ENCODE results near the gene SPOPL. TPM values are rescaled to one million over a fixed set of nuclear protein-coding genes. Genes with fewer than 3 reads are reported as not detected.

Gene SPOPL
- total and polyA plus RNA-seq, 2 donors (not counting 1 experiment from before 2014, with no cell fraction given): 14.0 to 53.6 TPM

- WGBS (ENCODE audit: insufficient coverage): 1% methylated on average over 22 of the region's 26 CpGs
- intact Hi-C loops (cut with micrococcal nuclease): loop anchor here (2.0 to 5.0 kb wide), 3 partner anchors 28 to 60 kb away; no protein-coding TSS in a partner anchor
- Histone ChIP-seq H3K4me2 (replicated peaks; ENCODE audit: low read depth, low read length, poor library complexity, severe bottlenecking) (peak overlapping the region; percentile 78), H3K36me3 (replicated peaks in 1 of 2; ENCODE audit: control extremely low read depth in 1 of 2, control insufficient read depth in 1 of 2, extremely low read depth in 1 of 2, insufficient read depth in 2 of 2, low read length in 1 of 2) (no peaks in the 10 kb centered on the region), H3K9me3 (ENCODE audit: control extremely low read depth in 1 of 3, control insufficient read depth in 2 of 3, insufficient read depth in 1 of 3, low read length in 2 of 3) (no peaks in the 10 kb centered on the region), H3K9ac (ENCODE audit: low read length) (peak overlapping the region; percentile 93), H3K4me1 (ENCODE audit: control insufficient read depth in 2 of 2, insufficient read depth in 2 of 2, low read length in 2 of 2) (peaks cover 40 to 44% of the 10 kb centered on the region in 2 donors), H2AFZ (ENCODE audit: insufficient read depth, low read depth, low read length, poor library complexity, severe bottlenecking) (peak overlapping the region; percentile 90), H4K20me1 (ENCODE audit: control insufficient read depth, insufficient read depth, low read length, poor library complexity, severe bottlenecking) (no peaks in the 10 kb centered on the region), H3K27ac (ENCODE audit: low read length in 2 of 2) (peak overlapping the region; percentile 84 to 97), H3K27me3 (replicated peaks in 1 of 4; ENCODE audit: control extremely low read depth in 1 of 4, control insufficient read depth in 3 of 4, insufficient read depth in 4 of 4, low read length in 3 of 4) (no peaks in the 10 kb centered on the region), H3K4me3 (ENCODE audit: control extremely low read depth in 1 of 5, extremely low read depth in 1 of 5, insufficient read depth in 1 of 5, low read depth in 2 of 5, low read length in 4 of 5) (peak overlapping the region; percentile 83 to 99 (median 91)), H3K79me2 (ENCODE audit: control insufficient read depth, insufficient read depth, low read length) (peaks cover 53% of the 10 kb centered on the region)
- Mint-ChIP-seq H3K9me3 (ENCODE audit: insufficient read depth) (no peaks in the 10 kb centered on the region), H3K4me1 (peaks cover 54% of the 10 kb centered on the region), H3K27me3 (no peaks in the 10 kb centered on the region), H3K4me3 (peak overlapping the region; percentile 99), H3K27ac (peak overlapping the region; percentile 95)
- DNase-seq (no peak), ATAC-seq (ENCODE audit: low read depth) (no peak)
- TF ChIP-seq CTCF (IDR thresholded peaks at IDR 0.05) (no peak), EZH2 (IDR thresholded peaks at IDR 0.05; ENCODE audit: borderline replicate concordance, insufficient read depth, low read depth, low read length, poor library complexity, severe bottlenecking) (no peak)
- ChIA-PET CTCF (interaction anchor here (0.8 kb wide), 1 partner anchor 16 kb away, joined by 3 read pairs; no protein-coding TSS in a partner anchor), POLR2A (no interaction called here)
Observed at GRCh38 chr2:138502255-138503086, 901 bp downstream of the SPOPL start.

- POLR2A ChIA-PET: no interaction called here
- peak overlapping the region; percentile 99 for H3K4me3 Mint-ChIP-seq
- H3K27ac Mint-ChIP-seq: peak overlapping the region; percentile 95
- peak overlapping the region; percentile 93 for H3K9ac ChIP-seq (ENCODE audit: low read length)
- H3K4me2 ChIP-seq (replicated peaks; ENCODE audit: low read depth, low read length, poor library complexity, severe bottlenecking): peak overlapping the region; percentile 78
- peaks cover 44 to 45% of the 10 kb centered on the region in 2 donors for H3K4me1 ChIP-seq (ENCODE audit: control insufficient read depth in 2 of 2, insufficient read depth in 2 of 2, low read length in 2 of 2)
- TF ChIP-seq EZH2 (IDR thresholded peaks at IDR 0.05; ENCODE audit: borderline replicate concordance, insufficient read depth, low read depth, low read length, poor library complexity, severe bottlenecking) (no peak), CTCF (IDR thresholded peaks at IDR 0.05) (no peak)
- H3K79me2 ChIP-seq (ENCODE audit: control insufficient read depth, insufficient read depth, low read length): peaks cover 59% of the 10 kb centered on the region
- peaks cover 57% of the 10 kb centered on the region for H3K4me1 Mint-ChIP-seq
- peak overlapping the region; percentile 90 for H2AFZ ChIP-seq (ENCODE audit: insufficient read depth, low read depth, low read length, poor library complexity, severe bottlenecking)
- no peaks in the 10 kb centered on the region for H3K27me3 Mint-ChIP-seq
- H3K27ac ChIP-seq (ENCODE audit: low read length in 2 of 2): peak overlapping the region; percentile 84 to 97
- intact Hi-C loops (cut with micrococcal nuclease): loop anchor here (2.0 to 5.0 kb wide), 3 partner anchors 28 to 59 kb away; no protein-coding TSS in a partner anchor
- H3K9me3 Mint-ChIP-seq (ENCODE audit: insufficient read depth): no peaks in the 10 kb centered on the region
- no peaks in the 10 kb centered on the region for H4K20me1 ChIP-seq (ENCODE audit: control insufficient read depth, insufficient read depth, low read length, poor library complexity, severe bottlenecking)
- WGBS (ENCODE audit: insufficient coverage): no CpG with 5 or more reads among the region's 2 CpGs
- DNase-seq (peak; percentile 62), ATAC-seq (ENCODE audit: low read depth) (no peak)
- H3K4me3 ChIP-seq (ENCODE audit: control extremely low read depth in 1 of 5, extremely low read depth in 1 of 5, insufficient read depth in 1 of 5, low read depth in 2 of 5, low read length in 4 of 5): peak overlapping the region; percentile 83 to 99 (median 91)
- CTCF ChIA-PET: interaction anchor here (0.8 to 1.1 kb wide), 2 partner anchors 12 to 16 kb away, joined by 3 read pairs; no protein-coding TSS in a partner anchor
- H3K9me3 ChIP-seq (ENCODE audit: control extremely low read depth in 1 of 3, control insufficient read depth in 2 of 3, insufficient read depth in 1 of 3, low read length in 2 of 3): no peaks in the 10 kb centered on the region
- no peaks in the 10 kb centered on the region for H3K27me3 ChIP-seq (replicated peaks in 1 of 4; ENCODE audit: control extremely low read depth in 1 of 4, control insufficient read depth in 3 of 4, insufficient read depth in 4 of 4, low read length in 3 of 4)
- H3K36me3 ChIP-seq (replicated peaks in 1 of 2; ENCODE audit: control extremely low read depth in 1 of 2, control insufficient read depth in 1 of 2, extremely low read depth in 1 of 2, insufficient read depth in 2 of 2, low read length in 1 of 2): no peaks in the 10 kb centered on the region
Observed at GRCh38 chr2:138503087-138503442, 1.5 kb downstream of the SPOPL start.

Measured in B cell (primary cell).